ENCODE results near the gene PTPRK. TPM values are rescaled to one million over a fixed set of nuclear protein-coding genes. Genes with fewer than 3 reads are reported as not detected.

Gene PTPRK
- total and polyA plus RNA-seq, 10 of the 15 experiments (the other 5 are each of a cell fraction or from before 2014, with no cell fraction given), result 0.23 to 1.9 (median 0.55) TPM

GRCh38 chr6:128053109-128053508, 467.3 kb downstream of the PTPRK start:
- H3K79me2 ChIP-seq (ENCODE audit: control insufficient read depth, insufficient read depth, low read length), result no peaks in the 10 kb centered on the region
- H2AFZ ChIP-seq (ENCODE audit: control insufficient read depth, low read depth, low read length), result no peak overlapping the region
- ChIA-PET RAD21 (ENCODE audit: unreplicated experiment) (no interaction called here), POLR2A (no interaction called here), CTCF (no interaction called here), SMC1A (ENCODE audit: uncharacterized antibody, unreplicated experiment) (no interaction called here)
- DNase-seq (ENCODE audit: low read depth, low spot score), result no peak
- no peaks in the 10 kb centered on the region for H3K4me1 ChIP-seq (ENCODE audit: control insufficient read depth, insufficient read depth, low read length)
- in situ Hi-C loops (cut with MboI) (no loop called here), intact Hi-C loops (cut with micrococcal nuclease; ENCODE audit: unreplicated experiment) (loop anchor here (10.0 kb wide), 1 partner anchor 198 kb away; no protein-coding TSS in a partner anchor)
- TF ChIP-seq MXI1 (IDR thresholded peaks at IDR 0.05; ENCODE audit: low read depth, low read length), result no peak
- no peak for TF ChIP-seq ZNF592 (IDR thresholded peaks at IDR 0.05)
- no peak for TF ChIP-seq SREBF1 (IDR thresholded peaks at IDR 0.05; ENCODE audit: low read length)
- no peak for TF ChIP-seq RUNX3 (IDR thresholded peaks at IDR 0.05; ENCODE audit: low read length)
- TF ChIP-seq PAX5 (IDR thresholded peaks at IDR 0.05; ENCODE audit: borderline replicate concordance, low read depth, low read length), result no peak
- TF ChIP-seq ZNF217 (IDR thresholded peaks at IDR 0.05), result no peak
- TF ChIP-seq EED (IDR thresholded peaks at IDR 0.05; ENCODE audit: low read depth), result no peak
- TF ChIP-seq CHD2 (IDR thresholded peaks at IDR 0.05; ENCODE audit: borderline replicate concordance, low read depth, low read length), result no peak
- TF ChIP-seq NFXL1 (IDR thresholded peaks at IDR 0.05; ENCODE audit: borderline replicate concordance), result no peak
- TF ChIP-seq FOXM1 (IDR thresholded peaks at IDR 0.05; ENCODE audit: low read depth, low read length), result no peak
- BruUV-seq (replicated peaks), result no TSS peak
- no peak overlapping the region for H3K4me2 ChIP-seq (ENCODE audit: control insufficient read depth, insufficient read depth)
- no peak overlapping the region for H3K27ac ChIP-seq (ENCODE audit: control insufficient read depth, insufficient read depth)
- no peak overlapping the region for H3K9ac ChIP-seq (ENCODE audit: control insufficient read depth, insufficient read depth, low read length)
- no peak overlapping the region for H3K4me3 ChIP-seq
- H3K9me3 ChIP-seq (replicated peaks; ENCODE audit: control insufficient read depth, insufficient read depth, low read length), result no peaks in the 10 kb centered on the region
- H4K20me1 ChIP-seq (ENCODE audit: control insufficient read depth, insufficient read depth), result no peaks in the 10 kb centered on the region
- 29% methylated on average over 5 of the region's 5 CpGs for WGBS (ENCODE audit: insufficient coverage, insufficient replicate concordance, low lambda C conversion rate, missing lambda C conversion rate)
- H3K36me3 ChIP-seq (ENCODE audit: control insufficient read depth in 2 of 2, insufficient read depth in 2 of 2, low read length in 1 of 2), result no peaks in the 10 kb centered on the region
- H3K27me3 ChIP-seq (replicated peaks in 1 of 2; ENCODE audit: control insufficient read depth in 2 of 2, insufficient read depth in 2 of 2, low read length in 1 of 2), result no peaks in the 10 kb centered on the region; a peak in 1 of 4 replicates
- no peak for ATAC-seq
- FAIRE-seq, result no peak

Measured in GM12878 (cell line).